Hematopoietic multipotent progenitor cell treated with erythropoietin and hydrocortisone succinate and interleukin-3 and kit ligand, for 8 days (in vitro differentiated cells): ENCODE data around the gene BORCS5.

ENCODE experiments used
- DNase-seq: peaks from one replicate; pipeline ENCODE4 v3.0.0-alpha.2; 2015

Gene BORCS5

GRCh38 chr12:12353807-12354206 lies 3.1 kb upstream of the BORCS5 start:
- peak; percentile 86 for DNase-seq

GRCh38 chr12:12356467-12356895 lies 397 bp upstream of the BORCS5 start:
- DNase-seq: no peak

- peak; percentile 56 for DNase-seq
Observed at GRCh38 chr12:12357719-12358461, 1.0 kb downstream of the BORCS5 start.

- DNase-seq: no peak
Observed at GRCh38 chr12:12358528-12358927, 1.6 kb downstream of the BORCS5 start.

GRCh38 chr12:12364787-12365445 lies 8.0 kb downstream of the BORCS5 start:
- DNase-seq: no peak

- DNase-seq: no peak
Observed at GRCh38 chr12:12365446-12365802, 8.5 kb downstream of the BORCS5 start.

- DNase-seq: no peak
Observed at GRCh38 chr12:12365931-12366431, 9.1 kb downstream of the BORCS5 start.

GRCh38 chr12:12366701-12367481 lies 10.0 kb downstream of the BORCS5 start:
- no peak for DNase-seq

- DNase-seq: no peak
Observed at GRCh38 chr12:12367482-12367998, 10.7 kb downstream of the BORCS5 start.

GRCh38 chr12:12372946-12373722 lies 16.3 kb downstream of the BORCS5 start:
- no peak for DNase-seq

GRCh38 chr12:12376646-12377448 lies 20.0 kb downstream of the BORCS5 start:
- DNase-seq: peak; percentile 87

GRCh38 chr12:12378616-12379015 lies 21.7 kb downstream of the BORCS5 start:
- DNase-seq: no peak

- DNase-seq: no peak
Observed at GRCh38 chr12:12379831-12380730, 23.2 kb downstream of the BORCS5 start.

GRCh38 chr12:12380949-12381593 lies 24.2 kb downstream of the BORCS5 start:
- DNase-seq: no peak

GRCh38 chr12:12381982-12382381 lies 25.1 kb downstream of the BORCS5 start:
- no peak for DNase-seq

GRCh38 chr12:12384571-12385340 lies 27.9 kb downstream of the BORCS5 start:
- DNase-seq: peak; percentile 59

- peak; percentile 33 for DNase-seq
Observed at GRCh38 chr12:12387501-12387900, 30.6 kb downstream of the BORCS5 start.

GRCh38 chr12:12392413-12392812 lies 35.5 kb downstream of the BORCS5 start:
- peak; percentile 94 for DNase-seq

GRCh38 chr12:12393171-12393570 lies 36.3 kb downstream of the BORCS5 start:
- no peak for DNase-seq
